GM12878 (cell line): ENCODE results near the gene KIZ. TPM values are rescaled to one million over a fixed set of nuclear protein-coding genes. Genes with fewer than 3 reads are reported as not detected.
A peak's percentile ranks its signal among the peaks of the same experiment; 100 is the strongest.

Source experiments
- ATAC-seq: fragments of 200-7000 bp; cut with Tn5 transposase; 3 replicates; pipeline ENCODE4 v1.9.1; 2020; ENCODE audit warnings: mild to moderate bottlenecking, moderate library complexity
- BruUV-seq: library from RNA; stranded (reverse); fragments of 400-500 nt; replicated peaks from 2 replicates; lab custom pipeline; 2021; lab: Mats Ljungman, UMichigan
- CTCF ChIA-PET: fragments of 300-600 bp; sonication (Branson Sonifier 250); formaldehyde crosslinking; extraction: SDS; loops from one replicate; lab custom pipeline; 2021; ENCODE audit warnings: inconsistent platforms; lab: Yijun Ruan, JAX
- POLR2A ChIA-PET: fragments of 350-600 bp; formaldehyde crosslinking; extraction: SDS; loops from one replicate; lab custom pipeline; 2021; ENCODE audit warnings: inconsistent platforms; lab: Charles Lee
- RAD21 ChIA-PET: fragments of 300-600 bp; sonication (Branson Sonifier 250); formaldehyde crosslinking; loops from one replicate; lab custom pipeline; 2023; ENCODE audit warnings: antibody characterized with exemption; ENCODE audit not compliant: unreplicated experiment; lab: Charles Lee
- SMC1A ChIA-PET: fragments of 300-600 bp; sonication (Branson Sonifier 250); formaldehyde crosslinking; loops from one replicate; lab custom pipeline; 2023; ENCODE audit not compliant: unreplicated experiment, uncharacterized antibody; lab: Charles Lee
- DNase-seq: peaks from one replicate; pipeline ENCODE4 v3.0.0-alpha.2; 2011; ENCODE audit warnings: low read depth, low spot score
- FAIRE-seq: peaks from 3 replicates; lab custom pipeline; 2011; peaks lifted over from hg19 to GRCh38; lab: Jason Lieb, UNC
- H2AFZ ChIP-seq: 2 replicates; pipeline ENCODE4 v1.6.0; 2011; ENCODE audit warnings: low read depth, low read length, control low read depth; ENCODE audit not compliant: control insufficient read depth
- H3K27ac ChIP-seq: 2 replicates; pipeline ENCODE4 v1.5.1; 2011; ENCODE audit warnings: control low read depth; ENCODE audit not compliant: control insufficient read depth, insufficient read depth
- H3K27me3 ChIP-seq, 2 experiments: replicated peaks in 1 of 2; 2 replicates each; pipeline versions ENCODE4 v1.6.0 to v1.6.1; 2011; ENCODE audit warnings: low read length in 1 of 2; ENCODE audit not compliant: control insufficient read depth in 2 of 2, insufficient read depth in 2 of 2
- H3K36me3 ChIP-seq, 2 experiments: 2 replicates each; pipeline ENCODE4 v1.5.1; 2011; ENCODE audit warnings: low read length in 1 of 2; ENCODE audit not compliant: control insufficient read depth in 2 of 2, insufficient read depth in 2 of 2
- H3K4me1 ChIP-seq: 2 replicates; pipeline ENCODE4 v1.6.1; 2011; ENCODE audit warnings: mild to moderate bottlenecking, low read length, moderate library complexity, mixed read lengths; ENCODE audit not compliant: control insufficient read depth, insufficient read depth
- H3K4me2 ChIP-seq: 2 replicates; pipeline ENCODE4 v1.6.0; 2011; ENCODE audit warnings: control low read depth; ENCODE audit not compliant: control insufficient read depth, insufficient read depth
- H3K4me3 ChIP-seq: fragments of 200-600 bp; sonication (generic); 2 replicates; pipeline ENCODE4 v1.5.1; 2016
- H3K79me2 ChIP-seq: 2 replicates; pipeline ENCODE4 v1.6.0; 2011; ENCODE audit warnings: low read length; ENCODE audit not compliant: control insufficient read depth, insufficient read depth
- H3K9ac ChIP-seq: 2 replicates; pipeline ENCODE4 v1.8.0; 2011; ENCODE audit warnings: low read length, control low read depth, mixed read lengths; ENCODE audit not compliant: control insufficient read depth, insufficient read depth
- H3K9me3 ChIP-seq: replicated peaks from 3 replicates; pipeline ENCODE4 v1.5.1; 2011; ENCODE audit warnings: mild to moderate bottlenecking, low read length; ENCODE audit not compliant: control insufficient read depth, insufficient read depth
- H4K20me1 ChIP-seq: 2 replicates; pipeline ENCODE4 v1.6.0; 2011; ENCODE audit not compliant: control insufficient read depth, insufficient read depth
- BCL11A ChIP-seq: IDR thresholded peaks from 2 replicates; pipeline ENCODE4 v1.6.1; 2011; ENCODE audit warnings: low read depth, low read length
- BCL3 ChIP-seq: IDR thresholded peaks from 2 replicates; pipeline ENCODE4 v1.6.1; 2011; ENCODE audit warnings: borderline replicate concordance, low read depth, mild to moderate bottlenecking, moderate library complexity, low read length; ENCODE audit not compliant: insufficient read depth, poor library complexity, severe bottlenecking
- EP300 ChIP-seq, 2 experiments: fragments of 150-350 bp in 1 of 2; IDR thresholded peaks; 2 replicates each; pipeline ENCODE4 v1.6.1; 2011 to 2012; ENCODE audit warnings: low read depth in 2 of 2, low read length in 2 of 2, borderline replicate concordance in 1 of 2, improper control_type of control experiment in 1 of 2, inconsistent platforms in 1 of 2; ENCODE audit not compliant: control insufficient read depth in 1 of 2
- IKZF2 ChIP-seq, 2 experiments: fragments of 450-650 bp; IDR thresholded peaks; 2 replicates each; pipeline ENCODE4 v1.6.1; 2017; ENCODE audit warnings: mild to moderate bottlenecking in 2 of 2, moderate library complexity in 2 of 2
- IRF4 ChIP-seq: IDR thresholded peaks from 2 replicates; pipeline ENCODE4 v1.6.1; 2011; ENCODE audit warnings: low read depth, low read length
- JUND ChIP-seq: IDR thresholded peaks from 2 replicates; pipeline ENCODE4 v1.6.1; 2012; ENCODE audit warnings: low read depth, mild to moderate bottlenecking, low read length, improper control_type of control experiment, moderate library complexity
- MEF2B ChIP-seq: fragments of 450-650 bp; IDR thresholded peaks from 2 replicates; pipeline ENCODE4 v1.6.1; 2018; ENCODE audit warnings: mild to moderate bottlenecking, moderate library complexity; ENCODE audit not compliant: partially characterized antibody, poor library complexity, severe bottlenecking
- PML ChIP-seq: IDR thresholded peaks from 2 replicates; pipeline ENCODE4 v1.6.1; 2012; ENCODE audit warnings: low read length, inconsistent platforms
- SPI1 ChIP-seq: IDR thresholded peaks from 2 replicates; pipeline ENCODE4 v1.6.1; 2011; ENCODE audit warnings: low read depth, mild to moderate bottlenecking, low read length, moderate library complexity, borderline replicate concordance; ENCODE audit not compliant: insufficient read depth
- ZNF592 ChIP-seq: fragments of 450-650 bp; IDR thresholded peaks from 2 replicates; pipeline ENCODE4 v1.6.1; 2017; ENCODE audit warnings: mild to moderate bottlenecking, moderate library complexity
- WGBS: methylation state at CpG from one replicate; pipeline ENCODE4 v1.1.6; 2016; ENCODE audit warnings: low lambda C conversion rate; ENCODE audit not compliant: insufficient replicate concordance, insufficient coverage; ENCODE audit errors: missing lambda C conversion rate; 5-methylcytosine and 5-hydroxymethylcytosine counted together
- in situ Hi-C: fragments of 300-500 bp; cut with MboI; formaldehyde crosslinking; loops from 9 replicates; pipeline ENCODE4 v1.14.3; 2018; ENCODE audit warnings: mixed read lengths
- intact Hi-C: fragments of 100-400 bp; cut with micrococcal nuclease; formaldehyde crosslinking; loops from one replicate; pipeline ENCODE4 v1.14.2; 2022; ENCODE audit not compliant: unreplicated experiment
- polyA plus RNA-seq, 11 experiments: library from polyadenylated mRNA; depleted of rRNA in 4 of 11; unstranded in 6 of 11; stranded (reverse) in 5 of 11; fragments of >200 nt; fragmentation: Nextera tagmentation in 4 of 11; fragmentation: Illumina TruSeq in 1 of 11; extraction: Ambion mirVana in 4 of 11; extraction: Trizol in 1 of 11; gene quantifications; 1 replicate in 1 of 11; 2 replicates in 10 of 11; pipeline versions ENCODE4 v1.2.1 to v1.2.3, GENCODE V29; 2011 to 2016; ENCODE audit warnings: inconsistent platforms in 2 of 11, missing spikeins in 2 of 11, low read depth in 1 of 11
- total RNA-seq, 4 experiments: library from RNA; depleted of rRNA in 3 of 4; stranded (reverse); fragments of >200 nt in 3 of 4; fragmentation: Illumina TruSeq in 1 of 4; extraction: Trizol in 1 of 4; gene quantifications; 2 replicates each; pipeline versions ENCODE4 v1.2.1 to v1.2.3, GENCODE V29; 2013 to 2021

Gene KIZ
- total and polyA plus RNA-seq, 10 of the 15 experiments (the other 5 are each of a cell fraction or from before 2014, with no cell fraction given) = 2.7 to 11.0 (median 7.3) TPM

DNA sequence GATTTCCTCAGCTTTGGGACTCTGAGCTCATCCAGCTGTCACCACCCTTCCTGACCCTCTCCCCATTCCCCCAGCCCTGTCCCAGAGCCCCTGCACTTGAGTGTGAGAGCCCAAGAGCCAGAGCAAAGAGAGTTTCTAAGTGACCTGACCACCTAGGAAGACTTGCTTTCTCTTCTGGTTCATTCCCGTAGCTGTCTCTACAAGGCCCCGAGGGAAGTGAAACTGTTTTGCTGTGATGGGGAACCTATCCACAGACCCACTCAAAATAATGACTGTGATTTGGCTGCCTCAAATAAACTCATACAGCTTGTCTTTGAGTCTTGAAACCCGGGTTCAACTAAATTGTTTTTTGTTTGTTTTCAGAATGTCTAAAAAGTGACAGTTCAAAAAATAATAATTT, 102.6 kb downstream of the KIZ start:
- peak; percentile 17 for DNase-seq

More for the DNA sequence above, 102.6 kb downstream of the KIZ start:
- H3K4me3 ChIP-seq = no peak overlapping the region
- H2AFZ ChIP-seq = no peak overlapping the region
- in situ Hi-C loops = no loop called here
- ATAC-seq (peak; percentile 97), FAIRE-seq (peak; percentile 85)
- H3K9me3 ChIP-seq = no peaks in the 10 kb centered on the region
- RAD21 ChIA-PET = interaction anchor here (0.8 to 1.5 kb wide), 3 partner anchors 9 to 277 kb away, joined by 4 to 8 read pairs (median 6); no protein-coding TSS in a partner anchor
- POLR2A ChIA-PET = no interaction called here
- H3K27me3 ChIP-seq = no peaks in the 10 kb centered on the region
- no peak overlapping the region for H3K27ac ChIP-seq
- H3K36me3 ChIP-seq = no peaks in the 10 kb centered on the region; a peak in 1 of 4 replicates
- H3K4me1 ChIP-seq = peaks cover 10% of the 10 kb centered on the region
- intact Hi-C loops = no loop called here
- H3K9ac ChIP-seq = no peak overlapping the region
- peak overlapping the region; percentile 12; the same call in 1 of the 2 replicates for H3K4me2 ChIP-seq
- no peaks in the 10 kb centered on the region for H3K79me2 ChIP-seq
- TF ChIP-seq MEF2B (no peak), IRF4 (peak; percentile 58; the same call in 1 of the 2 replicates), EP300 (IDR thresholded peaks at IDR 0.05; ENCODE audit: borderline replicate concordance in 1 of 2, control insufficient read depth in 1 of 2, low read depth in 2 of 2, low read length in 2 of 2) (0 out of 4 replicates have a peak, but pooled peaks of 1 of the 2 experiments have one; percentile 8), SPI1 (peak; percentile 96), PML (no peak), IKZF2 (IDR thresholded peaks at IDR 0.05) (peak; percentile 20 to 35; a peak in 2 of 4 replicates), JUND (no peak), BCL3 (no peak), ZNF592 (no peak), BCL11A (peak; percentile 46; the same call in 1 of the 2 replicates)
- SMC1A ChIA-PET = interaction anchor here (0.9 to 2.3 kb wide), 5 partner anchors 92 to 277 kb away, joined by 3 to 6 read pairs (median 5); no protein-coding TSS in a partner anchor
- CTCF ChIA-PET = interaction anchor here (1.0 to 1.6 kb wide), 4 partner anchors 10 to 368 kb away, joined by 3 to 7 read pairs (median 6); no protein-coding TSS in a partner anchor
- 0% methylated on average over 3 of the region's 3 CpGs for WGBS
- BruUV-seq = no TSS peak
- H4K20me1 ChIP-seq = no peaks in the 10 kb centered on the region
